Measurements from ENCODE around the gene TANC1. TPM values are rescaled to one million over a fixed set of nuclear protein-coding genes. Genes with fewer than 3 reads are reported as not detected.

Gene TANC1
- total RNA-seq, 1 donor from 2014 or later, result 36.9 TPM

DNA sequence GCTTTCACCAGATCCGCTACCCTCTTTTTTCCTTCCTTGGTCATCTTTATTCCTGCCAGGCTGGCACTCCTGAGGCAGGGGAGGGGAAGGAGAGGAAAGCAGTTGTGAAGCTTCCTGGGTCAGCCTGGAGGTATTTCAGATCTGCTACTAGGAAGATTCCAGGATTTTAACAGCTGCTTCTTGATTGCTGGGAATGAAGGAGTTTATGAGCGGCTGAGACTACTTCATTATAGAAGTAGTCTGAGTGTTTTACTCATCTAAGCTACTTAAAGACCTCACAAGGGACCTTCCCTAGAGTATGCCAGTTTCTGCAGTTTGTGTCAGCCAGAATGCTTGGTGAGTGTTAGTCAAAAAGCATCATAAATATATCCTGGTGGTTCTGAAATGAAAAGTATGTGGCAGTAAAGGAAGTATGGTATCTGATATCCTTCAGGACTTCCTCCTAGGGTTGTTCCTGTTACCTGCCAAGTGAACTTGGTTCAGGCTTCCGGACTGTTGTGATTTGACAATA is 1.9 kb downstream of the TANC1 start:
- Mint-ChIP-seq H3K36me3 (ENCODE audit: unreplicated experiment) (no peaks in the 10 kb centered on the region), H3K4me3 (ENCODE audit: unreplicated experiment) (peak overlapping the region; percentile 92), H3K9me3 (ENCODE audit: unreplicated experiment) (no peaks in the 10 kb centered on the region), H3K27ac (ENCODE audit: unreplicated experiment) (peak overlapping the region; percentile 93), H3K4me1 (ENCODE audit: unreplicated experiment) (peaks cover 66% of the 10 kb centered on the region), H3K27me3 (ENCODE audit: unreplicated experiment) (no peaks in the 10 kb centered on the region)
- TF ChIP-seq, protein P1, sequence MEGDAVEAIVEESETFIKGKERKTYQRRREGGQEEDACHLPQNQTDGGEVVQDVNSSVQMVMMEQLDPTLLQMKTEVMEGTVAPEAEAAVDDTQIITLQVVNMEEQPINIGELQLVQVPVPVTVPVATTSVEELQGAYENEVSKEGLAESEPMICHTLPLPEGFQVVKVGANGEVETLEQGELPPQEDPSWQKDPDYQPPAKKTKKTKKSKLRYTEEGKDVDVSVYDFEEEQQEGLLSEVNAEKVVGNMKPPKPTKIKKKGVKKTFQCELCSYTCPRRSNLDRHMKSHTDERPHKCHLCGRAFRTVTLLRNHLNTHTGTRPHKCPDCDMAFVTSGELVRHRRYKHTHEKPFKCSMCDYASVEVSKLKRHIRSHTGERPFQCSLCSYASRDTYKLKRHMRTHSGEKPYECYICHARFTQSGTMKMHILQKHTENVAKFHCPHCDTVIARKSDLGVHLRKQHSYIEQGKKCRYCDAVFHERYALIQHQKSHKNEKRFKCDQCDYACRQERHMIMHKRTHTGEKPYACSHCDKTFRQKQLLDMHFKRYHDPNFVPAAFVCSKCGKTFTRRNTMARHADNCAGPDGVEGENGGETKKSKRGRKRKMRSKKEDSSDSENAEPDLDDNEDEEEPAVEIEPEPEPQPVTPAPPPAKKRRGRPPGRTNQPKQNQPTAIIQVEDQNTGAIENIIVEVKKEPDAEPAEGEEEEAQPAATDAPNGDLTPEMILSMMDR (IDR thresholded peaks at IDR 0.05), result no peak
- no peak for DNase-seq (ENCODE audit: extremely low spot score, unreplicated experiment)

DNA sequence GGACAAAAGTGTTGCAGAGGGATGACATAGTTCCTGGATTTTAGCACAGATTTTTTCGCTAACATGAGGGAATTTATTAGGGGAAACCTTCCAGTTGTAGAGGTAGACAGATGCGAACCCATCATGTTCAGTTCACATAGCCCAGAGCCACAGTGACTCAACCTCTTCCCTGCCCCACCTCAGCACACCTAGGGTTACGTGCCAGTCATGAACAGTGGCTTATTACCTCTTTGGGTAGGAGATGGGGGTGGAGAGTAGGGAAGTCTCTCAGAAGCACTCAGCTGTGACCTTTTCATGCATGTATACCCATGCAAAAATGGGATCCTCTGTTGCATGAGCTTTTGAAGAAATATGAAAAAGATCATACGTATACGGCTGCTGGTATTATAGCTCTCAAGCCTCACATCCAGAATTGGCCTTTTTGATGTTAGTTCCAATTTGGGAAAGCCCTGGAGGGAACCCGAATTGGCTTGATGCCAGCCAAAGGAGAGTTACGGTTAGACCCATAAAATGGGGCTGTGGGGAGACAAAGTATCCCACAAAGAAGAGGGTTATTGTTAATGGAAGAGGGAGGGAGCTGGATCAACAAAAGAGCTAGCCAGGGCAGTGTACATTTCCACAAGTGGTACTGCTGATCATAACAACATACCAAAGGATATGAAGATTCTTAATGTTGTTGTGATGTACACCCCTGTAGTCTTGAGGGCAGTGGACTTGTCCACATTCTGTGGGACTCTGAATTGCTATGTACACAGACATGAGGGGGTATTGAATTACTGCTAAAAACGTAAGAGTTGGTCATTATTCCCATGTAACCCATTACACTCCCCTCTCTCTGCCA is 4.9 kb downstream of the TANC1 start:
- Mint-ChIP-seq H3K27ac (ENCODE audit: unreplicated experiment) (peak overlapping the region; percentile 56), H3K4me3 (ENCODE audit: unreplicated experiment) (no peak overlapping the region), H3K27me3 (ENCODE audit: unreplicated experiment) (no peaks in the 10 kb centered on the region), H3K4me1 (ENCODE audit: unreplicated experiment) (peaks cover 48% of the 10 kb centered on the region), H3K9me3 (ENCODE audit: unreplicated experiment) (no peaks in the 10 kb centered on the region), H3K36me3 (ENCODE audit: unreplicated experiment) (no peaks in the 10 kb centered on the region)
- TF ChIP-seq, protein P1 (IDR thresholded peaks at IDR 0.05), result no peak
- DNase-seq (ENCODE audit: extremely low spot score, unreplicated experiment), result no peak

DNA sequence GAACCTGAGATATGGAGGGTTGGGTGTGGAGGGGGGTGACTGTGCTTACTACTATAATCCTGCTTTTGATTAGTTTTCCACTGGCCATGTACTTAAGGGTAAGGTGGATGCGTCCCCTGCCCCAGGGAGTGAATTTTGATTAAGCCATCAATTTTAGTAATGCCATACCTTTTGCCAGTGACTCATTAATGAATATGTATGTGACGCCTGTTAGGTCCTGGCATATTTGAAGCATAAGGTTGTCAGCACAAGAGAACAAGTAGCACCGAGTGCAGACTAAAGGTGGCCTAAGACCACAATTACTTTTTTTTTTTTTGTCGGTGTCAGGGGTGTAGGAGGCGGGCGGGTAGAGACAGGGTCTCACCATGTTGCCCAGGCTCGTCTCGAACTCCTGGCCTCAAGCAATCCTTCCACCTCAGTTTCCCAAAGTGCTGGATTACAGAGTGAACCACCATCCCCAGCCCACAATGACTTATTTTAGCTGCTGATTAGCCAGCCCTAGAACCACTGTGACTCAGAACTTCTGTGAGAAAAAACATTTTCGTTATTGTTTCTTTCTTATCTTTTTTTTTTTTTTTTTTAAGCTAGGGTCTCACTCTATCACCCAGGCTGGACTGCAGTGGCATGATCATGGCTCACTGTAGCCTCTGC is 7.0 kb downstream of the TANC1 start:
- TF ChIP-seq, protein P1 (IDR thresholded peaks at IDR 0.05), result no peak

DNA sequence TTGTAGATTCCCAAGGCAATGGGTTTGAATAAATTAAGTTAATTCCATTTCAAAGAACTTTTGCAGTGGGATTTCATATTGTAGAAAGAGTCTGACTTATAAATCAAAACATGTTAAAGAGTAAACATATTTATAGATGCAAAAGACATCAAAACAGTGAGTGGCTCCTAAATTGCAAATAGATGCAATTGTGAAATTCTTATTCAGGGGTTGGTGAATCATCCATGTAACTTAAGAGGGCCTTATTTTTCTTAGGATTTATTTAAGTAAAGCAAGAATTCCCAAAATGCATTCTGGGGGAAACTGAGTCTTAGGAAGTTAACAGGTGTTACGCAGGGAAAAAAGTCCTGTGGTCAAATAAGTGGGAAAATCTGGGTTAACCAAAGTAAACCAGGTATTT is 11.3 kb downstream of the TANC1 start:
- DNase-seq (ENCODE audit: extremely low spot score, unreplicated experiment), result no peak
- TF ChIP-seq, protein P1 (IDR thresholded peaks at IDR 0.05), result no peak
- Mint-ChIP-seq H3K4me3 (ENCODE audit: unreplicated experiment) (no peak overlapping the region), H3K27ac (ENCODE audit: unreplicated experiment) (no peak overlapping the region), H3K4me1 (ENCODE audit: unreplicated experiment) (peaks cover 30% of the 10 kb centered on the region), H3K36me3 (ENCODE audit: unreplicated experiment) (no peaks in the 10 kb centered on the region), H3K9me3 (ENCODE audit: unreplicated experiment) (no peaks in the 10 kb centered on the region), H3K27me3 (ENCODE audit: unreplicated experiment) (no peaks in the 10 kb centered on the region)

More for the DNA sequence above, 7.0 kb downstream of the TANC1 start:
- H3K27me3 Mint-ChIP-seq (ENCODE audit: unreplicated experiment), result no peaks in the 10 kb centered on the region
- H3K4me1 Mint-ChIP-seq (ENCODE audit: unreplicated experiment), result peaks cover 51% of the 10 kb centered on the region
- DNase-seq (ENCODE audit: extremely low spot score, unreplicated experiment), result no peak
- no peaks in the 10 kb centered on the region for H3K9me3 Mint-ChIP-seq (ENCODE audit: unreplicated experiment)
- no peak overlapping the region for H3K4me3 Mint-ChIP-seq (ENCODE audit: unreplicated experiment)
- H3K27ac Mint-ChIP-seq (ENCODE audit: unreplicated experiment), result no peak overlapping the region
- H3K36me3 Mint-ChIP-seq (ENCODE audit: unreplicated experiment), result no peaks in the 10 kb centered on the region

DNA sequence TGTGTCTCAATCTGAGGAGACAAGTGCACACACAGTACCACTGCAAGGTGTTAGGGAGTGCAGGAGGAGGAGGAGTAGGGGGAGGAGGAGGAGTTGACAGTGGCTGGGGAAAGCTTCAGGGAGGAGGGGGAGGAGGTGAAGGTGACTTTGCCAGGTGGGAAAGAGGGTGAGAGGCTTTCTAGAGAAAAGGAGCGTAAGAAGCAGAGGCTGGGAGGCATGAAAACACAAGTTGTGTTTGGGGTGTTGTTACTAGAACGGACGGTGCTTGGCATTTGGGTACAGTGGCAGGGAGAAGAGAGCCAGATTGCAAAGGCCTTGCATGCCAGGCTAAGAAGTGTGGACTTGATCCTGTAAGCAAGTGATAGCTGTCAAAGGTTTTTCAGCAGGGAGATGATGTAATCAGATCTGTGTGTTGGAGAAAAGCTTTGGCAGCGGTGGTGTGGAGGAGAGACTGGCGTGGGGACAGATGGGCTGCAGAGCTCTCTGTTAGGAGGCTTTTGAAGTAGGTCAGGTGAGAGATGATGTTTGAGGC is 16.2 kb downstream of the TANC1 start:
- H3K4me1 Mint-ChIP-seq (ENCODE audit: unreplicated experiment), result peaks cover 28% of the 10 kb centered on the region
- TF ChIP-seq, protein P1 (IDR thresholded peaks at IDR 0.05), result no peak
- H3K4me3 Mint-ChIP-seq (ENCODE audit: unreplicated experiment), result no peak overlapping the region
- no peaks in the 10 kb centered on the region for H3K36me3 Mint-ChIP-seq (ENCODE audit: unreplicated experiment)
- no peaks in the 10 kb centered on the region for H3K9me3 Mint-ChIP-seq (ENCODE audit: unreplicated experiment)
- DNase-seq (ENCODE audit: extremely low spot score, unreplicated experiment), result no peak
- no peaks in the 10 kb centered on the region for H3K27me3 Mint-ChIP-seq (ENCODE audit: unreplicated experiment)
- H3K27ac Mint-ChIP-seq (ENCODE audit: unreplicated experiment), result no peak overlapping the region
